Astrocyte (in vitro differentiated cells and primary cell): Measurements from ENCODE around the gene F5. TPM values are rescaled to one million over a fixed set of nuclear protein-coding genes. Genes with fewer than 3 reads are reported as not detected.

Experiments used
- DNase-seq: peaks from one replicate; pipeline ENCODE4 v3.0.0-alpha.2; 2010; ENCODE audit warnings: low read depth
- FAIRE-seq: peaks from 2 replicates; lab custom pipeline; 2011; peaks lifted over from hg19 to GRCh38; lab: Jason Lieb, UNC
- H2AFZ ChIP-seq: 2 replicates; pipeline ENCODE4 v1.6.0; 2012; ENCODE audit warnings: low read depth, low read length, inconsistent platforms
- H3K27ac ChIP-seq: 2 replicates; pipeline ENCODE4 v1.5.1; 2011; ENCODE audit warnings: low read depth, low read length, inconsistent platforms
- H3K27me3 ChIP-seq: 2 replicates; pipeline ENCODE4 v1.6.0; 2011; ENCODE audit warnings: low read length, inconsistent platforms; ENCODE audit not compliant: insufficient read depth
- H3K36me3 ChIP-seq: 2 replicates; pipeline ENCODE4 v1.5.1; 2011; ENCODE audit warnings: low read length, inconsistent platforms; ENCODE audit not compliant: insufficient read depth
- H3K4me1 ChIP-seq: 2 replicates; pipeline ENCODE4 v1.5.1; 2011; ENCODE audit warnings: low read length, inconsistent platforms; ENCODE audit not compliant: insufficient read depth
- H3K4me2 ChIP-seq: 2 replicates; pipeline ENCODE4 v1.6.0; 2012; ENCODE audit warnings: low read length, inconsistent platforms
- H3K4me3 ChIP-seq: 2 replicates; pipeline ENCODE4 v1.5.1; 2011; ENCODE audit warnings: low read depth, mild to moderate bottlenecking, low read length, inconsistent platforms; ENCODE audit not compliant: insufficient read depth
- H3K79me2 ChIP-seq: 2 replicates; pipeline ENCODE4 v1.6.0; 2012; ENCODE audit warnings: mild to moderate bottlenecking, low read length, inconsistent platforms; ENCODE audit not compliant: insufficient read depth
- H3K9ac ChIP-seq: 2 replicates; pipeline ENCODE4 v1.6.0; 2012; ENCODE audit warnings: mild to moderate bottlenecking, low read length, inconsistent platforms
- H3K9me3 ChIP-seq: 2 replicates; pipeline ENCODE4 v1.5.1; 2012; ENCODE audit warnings: low read depth, mild to moderate bottlenecking, low read length, inconsistent platforms; ENCODE audit not compliant: insufficient read depth
- H4K20me1 ChIP-seq: 2 replicates; pipeline ENCODE4 v1.6.0; 2012; ENCODE audit warnings: low read length, inconsistent platforms; ENCODE audit not compliant: insufficient read depth
- H3K27ac Mint-ChIP-seq: one replicate; pipeline ENCODE4 v1.8.0; 2021; ENCODE audit warnings: mild to moderate bottlenecking, mixed read lengths; ENCODE audit not compliant: unreplicated experiment
- H3K27me3 Mint-ChIP-seq: one replicate; pipeline ENCODE4 v1.8.0; 2021; ENCODE audit warnings: low read depth, mixed read lengths; ENCODE audit not compliant: unreplicated experiment
- H3K36me3 Mint-ChIP-seq: one replicate; pipeline ENCODE4 v1.8.0; 2021; ENCODE audit warnings: low read depth, mixed read lengths; ENCODE audit not compliant: unreplicated experiment
- H3K4me1 Mint-ChIP-seq: one replicate; pipeline ENCODE4 v1.8.0; 2021; ENCODE audit warnings: low read depth, mixed read lengths; ENCODE audit not compliant: unreplicated experiment
- H3K4me3 Mint-ChIP-seq: one replicate; pipeline ENCODE4 v1.8.0; 2021; ENCODE audit warnings: mild to moderate bottlenecking, moderate library complexity, mixed read lengths; ENCODE audit not compliant: unreplicated experiment
- H3K9me3 Mint-ChIP-seq: one replicate; pipeline ENCODE4 v1.8.0; 2021; ENCODE audit warnings: mild to moderate bottlenecking, mixed read lengths; ENCODE audit not compliant: unreplicated experiment
- EZH2 ChIP-seq: IDR thresholded peaks from 2 replicates; pipeline ENCODE4 v1.6.1; 2012; ENCODE audit warnings: mild to moderate bottlenecking, low read length, inconsistent platforms; ENCODE audit not compliant: insufficient read depth
- total RNA-seq: library from RNA; stranded (reverse); gene quantifications from 2 replicates; pipeline ENCODE4 v1.2.1, GENCODE V29; 2021
- TF ChIP-seq, protein P1 (sequence below): IDR thresholded peaks from 2 replicates; pipeline ENCODE4 v1.5.1; 2011; ENCODE audit warnings: low read depth, mild to moderate bottlenecking, inconsistent platforms, low read length, moderate library complexity; ENCODE audit not compliant: insufficient read depth

F5 gene
- total RNA-seq, 1 donor from 2014 or later, result 0.18 TPM

DNA sequence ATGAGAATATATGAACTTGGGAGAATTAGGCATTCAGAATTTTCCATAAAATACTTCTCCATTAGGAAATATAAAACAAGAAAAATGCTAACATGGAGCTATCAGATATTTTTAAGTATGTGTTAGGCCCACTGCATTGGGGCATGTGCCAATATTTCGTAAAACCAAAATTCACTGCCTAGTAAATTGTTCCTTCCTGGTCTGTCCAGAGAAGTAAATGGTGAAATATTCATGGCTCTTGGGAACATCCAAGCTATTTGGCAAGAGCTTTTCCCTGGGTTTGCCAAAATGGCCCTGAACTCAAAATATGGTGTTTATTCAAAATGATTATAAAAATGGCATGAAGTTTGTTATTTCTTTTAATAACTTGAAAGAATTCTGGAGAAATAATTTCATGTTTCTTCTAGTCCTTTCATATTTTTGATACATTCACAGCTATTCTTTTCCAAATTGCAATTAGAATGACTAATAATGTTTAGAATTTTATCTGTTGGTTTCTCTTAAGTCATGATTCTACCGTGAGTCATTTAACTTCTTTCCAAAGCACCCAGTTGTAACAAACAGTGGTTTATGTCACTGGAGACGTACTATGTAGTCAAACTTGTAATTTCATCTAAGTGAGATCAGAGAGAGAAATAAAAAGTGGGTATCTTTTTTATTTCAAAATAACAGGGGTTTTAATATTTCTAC is 74.8 kb downstream of the F5 start:
- H4K20me1 ChIP-seq, result no peaks in the 10 kb centered on the region
- H3K36me3 Mint-ChIP-seq, result no peaks in the 10 kb centered on the region
- no peak overlapping the region for H2AFZ ChIP-seq
- no peaks in the 10 kb centered on the region for H3K27me3 Mint-ChIP-seq
- no peaks in the 10 kb centered on the region for H3K4me1 Mint-ChIP-seq
- no peak for FAIRE-seq
- H3K4me3 Mint-ChIP-seq, result no peak overlapping the region
- no peak overlapping the region for H3K9ac ChIP-seq
- H3K4me3 ChIP-seq, result no peak overlapping the region
- H3K4me1 ChIP-seq, result no peaks in the 10 kb centered on the region
- H3K9me3 ChIP-seq, result no peaks in the 10 kb centered on the region
- TF ChIP-seq, protein P1, sequence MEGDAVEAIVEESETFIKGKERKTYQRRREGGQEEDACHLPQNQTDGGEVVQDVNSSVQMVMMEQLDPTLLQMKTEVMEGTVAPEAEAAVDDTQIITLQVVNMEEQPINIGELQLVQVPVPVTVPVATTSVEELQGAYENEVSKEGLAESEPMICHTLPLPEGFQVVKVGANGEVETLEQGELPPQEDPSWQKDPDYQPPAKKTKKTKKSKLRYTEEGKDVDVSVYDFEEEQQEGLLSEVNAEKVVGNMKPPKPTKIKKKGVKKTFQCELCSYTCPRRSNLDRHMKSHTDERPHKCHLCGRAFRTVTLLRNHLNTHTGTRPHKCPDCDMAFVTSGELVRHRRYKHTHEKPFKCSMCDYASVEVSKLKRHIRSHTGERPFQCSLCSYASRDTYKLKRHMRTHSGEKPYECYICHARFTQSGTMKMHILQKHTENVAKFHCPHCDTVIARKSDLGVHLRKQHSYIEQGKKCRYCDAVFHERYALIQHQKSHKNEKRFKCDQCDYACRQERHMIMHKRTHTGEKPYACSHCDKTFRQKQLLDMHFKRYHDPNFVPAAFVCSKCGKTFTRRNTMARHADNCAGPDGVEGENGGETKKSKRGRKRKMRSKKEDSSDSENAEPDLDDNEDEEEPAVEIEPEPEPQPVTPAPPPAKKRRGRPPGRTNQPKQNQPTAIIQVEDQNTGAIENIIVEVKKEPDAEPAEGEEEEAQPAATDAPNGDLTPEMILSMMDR, result no peak
- TF ChIP-seq EZH2, result no peak
- no peak overlapping the region for H3K27ac Mint-ChIP-seq
- peak overlapping the region; percentile 22 for H3K27ac ChIP-seq
- H3K4me2 ChIP-seq, result peak overlapping the region; percentile 27
- DNase-seq, result peak; percentile 90
- H3K36me3 ChIP-seq, result no peaks in the 10 kb centered on the region
- H3K79me2 ChIP-seq, result no peaks in the 10 kb centered on the region
- peaks cover 2% of the 10 kb centered on the region for H3K27me3 ChIP-seq
- no peaks in the 10 kb centered on the region for H3K9me3 Mint-ChIP-seq

DNA sequence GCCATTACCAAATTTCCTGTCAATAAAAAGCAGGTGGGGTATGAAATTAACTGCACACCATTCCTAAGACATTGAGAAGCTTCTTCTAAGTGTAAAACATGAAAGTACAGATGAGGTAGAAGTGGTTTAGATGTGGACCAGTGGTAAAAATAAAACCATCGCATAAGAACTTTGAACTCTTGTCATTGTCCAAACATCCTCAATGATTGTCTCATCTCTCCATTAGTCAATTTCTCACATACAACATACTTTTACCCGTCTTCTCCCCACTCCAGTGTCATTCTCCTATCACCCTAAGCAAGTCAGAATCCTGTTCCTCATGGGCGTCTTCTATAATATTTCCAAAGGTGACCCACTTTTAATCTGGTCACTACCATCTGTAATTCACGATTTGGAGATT is 76.2 kb downstream of the F5 start:
- Histone ChIP-seq H3K27me3 (peaks cover 2% of the 10 kb centered on the region), H3K36me3 (no peaks in the 10 kb centered on the region), H2AFZ (no peak overlapping the region), H3K27ac (no peak overlapping the region), H3K4me2 (no peak overlapping the region), H3K4me1 (no peaks in the 10 kb centered on the region), H3K79me2 (no peaks in the 10 kb centered on the region), H3K4me3 (no peak overlapping the region), H3K9ac (no peak overlapping the region), H4K20me1 (no peaks in the 10 kb centered on the region), H3K9me3 (no peaks in the 10 kb centered on the region)
- FAIRE-seq, result no peak
- DNase-seq, result no peak
- Mint-ChIP-seq H3K27me3 (no peaks in the 10 kb centered on the region), H3K4me3 (no peak overlapping the region), H3K27ac (no peak overlapping the region), H3K36me3 (no peaks in the 10 kb centered on the region), H3K4me1 (no peaks in the 10 kb centered on the region), H3K9me3 (no peaks in the 10 kb centered on the region)
- TF ChIP-seq EZH2, result no peak
- TF ChIP-seq, protein P1, result no peak

DNA sequence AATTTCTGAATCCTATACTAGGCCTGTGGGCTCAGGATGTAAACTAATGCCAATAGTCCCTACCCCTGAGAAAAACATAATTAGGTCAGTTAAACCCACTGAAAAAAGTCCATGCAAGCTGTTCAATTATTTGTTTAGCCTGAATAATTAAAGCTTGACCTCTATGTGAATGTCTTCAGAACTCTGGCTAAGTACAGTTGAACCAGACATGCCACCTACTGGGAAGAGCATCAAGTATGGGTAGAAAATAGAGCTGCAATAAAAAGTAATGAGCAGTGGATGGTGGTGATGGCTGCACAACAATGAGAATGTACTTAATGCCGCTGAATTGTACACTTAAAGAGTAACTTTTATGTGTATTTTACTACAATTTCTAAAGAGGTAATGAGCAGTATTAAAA is 76.9 kb downstream of the F5 start:
- Mint-ChIP-seq H3K9me3 (no peaks in the 10 kb centered on the region), H3K27me3 (no peaks in the 10 kb centered on the region), H3K4me3 (no peak overlapping the region), H3K36me3 (no peaks in the 10 kb centered on the region), H3K4me1 (no peaks in the 10 kb centered on the region), H3K27ac (no peak overlapping the region)
- no peaks in the 10 kb centered on the region for H3K79me2 ChIP-seq
- no peak overlapping the region for H3K4me3 ChIP-seq
- no peaks in the 10 kb centered on the region for H4K20me1 ChIP-seq
- H2AFZ ChIP-seq, result no peak overlapping the region
- no peak for TF ChIP-seq EZH2
- TF ChIP-seq, protein P1, result no peak
- H3K9ac ChIP-seq, result no peak overlapping the region
- peaks cover 2% of the 10 kb centered on the region for H3K27me3 ChIP-seq
- DNase-seq (no peak), FAIRE-seq (no peak)
- no peaks in the 10 kb centered on the region for H3K36me3 ChIP-seq
- H3K4me2 ChIP-seq, result no peak overlapping the region
- no peaks in the 10 kb centered on the region for H3K4me1 ChIP-seq
- H3K9me3 ChIP-seq, result no peaks in the 10 kb centered on the region
- H3K27ac ChIP-seq, result no peak overlapping the region
